Stomach (tissue), 9 donors: ENCODE measurements around the gene SNAPIN. TPM values are rescaled to one million over a fixed set of nuclear protein-coding genes. Genes with fewer than 3 reads are reported as not detected.

Source experiments
- DNase-seq, 2 donors: peaks; one replicate each; pipeline versions ENCODE4 v3.0.0 to v3.0.0-alpha.2; 2013 to 2019
- H3K27ac ChIP-seq, 5 donors: fragments of 200-600 bp in 4 of 5; sonication (generic) in 4 of 5; one replicate each; pipeline ENCODE4 v1.5.1; 2013 to 2019; ENCODE audit warnings: mild to moderate bottlenecking in 1 of 5, moderate library complexity in 1 of 5
- H3K27me3 ChIP-seq, 3 donors: fragments of 200-600 bp; sonication (generic); one replicate each; pipeline ENCODE4 v1.5.1; 2017 to 2019; ENCODE audit warnings: mixed run types in 1 of 3
- H3K36me3 ChIP-seq, 4 donors: fragments of 200-600 bp; sonication (generic); 1 replicate in 3 of 4; 2 replicates in 1 of 4; pipeline ENCODE4 v1.5.1; 2016 to 2019
- H3K4me1 ChIP-seq, 4 donors: fragments of 200-600 bp; sonication (generic); one replicate each; pipeline ENCODE4 v1.5.1; 2016 to 2019
- H3K4me3 ChIP-seq, 4 donors: fragments of 200-600 bp; sonication (generic) in 3 of 4; one replicate each; pipeline ENCODE4 v1.5.1; 2016 to 2019; ENCODE audit warnings: mild to moderate bottlenecking in 1 of 4
- H3K9me3 ChIP-seq, 4 donors: fragments of 200-600 bp; sonication (generic); one replicate each; pipeline ENCODE4 v1.5.1; 2016 to 2019
- CTCF ChIP-seq, 7 experiments: fragments of 450-650 bp in 4 of 7; fragments of 200-600 bp in 3 of 7; sonication (generic) in 3 of 7; IDR thresholded peaks; one replicate each; pipeline ENCODE4 v1.5.1; 2016 to 2019; ENCODE audit warnings: antibody characterized with exemption in 7 of 7, control low read depth in 2 of 7, mild to moderate bottlenecking in 1 of 7
- EP300 ChIP-seq: sonication (generic); formaldehyde crosslinking; IDR thresholded peaks from one replicate; pipeline ENCODE4 v1.6.1; 2017; ENCODE audit warnings: antibody characterized with exemption
- POLR2A ChIP-seq, 4 donors: fragments of 450-650 bp; IDR thresholded peaks; one replicate each; pipeline ENCODE4 v1.6.1; 2016; ENCODE audit warnings: antibody characterized with exemption in 4 of 4, control low read depth in 2 of 4, mild to moderate bottlenecking in 1 of 4, moderate library complexity in 1 of 4
- POLR2AphosphoS5 ChIP-seq, 3 donors: sonication (generic); formaldehyde crosslinking; IDR thresholded peaks; one replicate each; pipeline ENCODE4 v1.6.1; 2016; ENCODE audit warnings: antibody characterized with exemption in 3 of 3
- WGBS, 5 donors: extraction: QIAGEN DNeasy Blood & Tissue Kit in 3 of 5; methylation state at CpG; one replicate each; pipeline versions ENCODE4 v1.1.5 to v1.1.7; 2013 to 2018; 5-methylcytosine and 5-hydroxymethylcytosine counted together
- intact Hi-C: fragments of 100-400 bp; cut with DNase I; formaldehyde crosslinking; loops from one replicate; pipeline ENCODE4 v1.15.1; 2023; ENCODE audit warnings: low total_unique reads
- polyA plus RNA-seq, 3 donors: library from polyadenylated mRNA; stranded (reverse); fragments of 200-250 nt; gene quantifications; one replicate each; pipeline ENCODE4 v1.2.3, GENCODE V29; 2013
- total RNA-seq, 5 donors: library from RNA; depleted of rRNA; stranded (reverse); fragments of >200 nt; gene quantifications; one replicate each; pipeline versions ENCODE4 v1.1.0 to v1.2.3, GENCODE V29; 2014 to 2016
- donor health status: healthy with polysubstance abuse.
- donor health status: Bipolar disorder and iron deficiency.
- donor health status: healthy.

SNAPIN gene
- total and polyA plus RNA-seq, 8 donors: 14.9 to 82.9 (median 29.4) TPM

GRCh38 chr1:153619171-153619570 lies 39.3 kb upstream of the SNAPIN start:
- no peak overlapping the region for H3K4me3 ChIP-seq
- no peaks in the 10 kb centered on the region for H3K9me3 ChIP-seq
- no peak overlapping the region for H3K27ac ChIP-seq
- peaks cover 0 to 43% (median 19%) of the 10 kb centered on the region in 4 donors for H3K36me3 ChIP-seq
- DNase-seq: no peak
- intact Hi-C loops: no loop called here
- peaks cover 23 to 50% (median 37%) of the 10 kb centered on the region in 4 donors for H3K4me1 ChIP-seq
- TF ChIP-seq EP300 (no peak), POLR2AphosphoS5 (IDR thresholded peaks at IDR 0.05) (no peak), CTCF (IDR thresholded peaks at IDR 0.05) (no peak), POLR2A (IDR thresholded peaks at IDR 0.05) (no peak)
- WGBS, 5 donors: 89 to 91% (median 90%) methylated on average over 6 of the region's 6 CpGs
- H3K27me3 ChIP-seq: no peaks in the 10 kb centered on the region

- Histone ChIP-seq H3K27me3 (no peaks in the 10 kb centered on the region), H3K9me3 (no peaks in the 10 kb centered on the region), H3K4me3 (no peak overlapping the region), H3K27ac (no peak overlapping the region), H3K36me3 (peaks cover 0 to 41% (median 24%) of the 10 kb centered on the region in 4 donors), H3K4me1 (peaks cover 21 to 52% (median 36%) of the 10 kb centered on the region in 4 donors)
- WGBS, 5 donors: 80 to 89% (median 86%) methylated on average over 7 of the region's 7 CpGs
- TF ChIP-seq POLR2A (IDR thresholded peaks at IDR 0.05): no peak
- TF ChIP-seq POLR2AphosphoS5 (IDR thresholded peaks at IDR 0.05): no peak
- no peak for TF ChIP-seq CTCF (IDR thresholded peaks at IDR 0.05)
- TF ChIP-seq EP300: no peak
- DNase-seq: no peak
- intact Hi-C loops: no loop called here
Observed at GRCh38 chr1:153623101-153623500, 35.4 kb upstream of the SNAPIN start.

- TF ChIP-seq EP300: no peak
- no peak for TF ChIP-seq POLR2A (IDR thresholded peaks at IDR 0.05)
- no peak for TF ChIP-seq CTCF (IDR thresholded peaks at IDR 0.05)
- TF ChIP-seq POLR2AphosphoS5 (IDR thresholded peaks at IDR 0.05): no peak
- intact Hi-C loops: no loop called here
- H3K4me3 ChIP-seq: peak overlapping the region in 1 of 4 donors; percentile 54
- DNase-seq: no peak
- peaks cover 21 to 58% (median 39%) of the 10 kb centered on the region in 4 donors for H3K4me1 ChIP-seq
- peak overlapping the region in 2 of 5 donors; percentile 87 to 90 for H3K27ac ChIP-seq
- H3K36me3 ChIP-seq: peaks cover 0 to 29% (median 13%) of the 10 kb centered on the region in 4 donors
- no peaks in the 10 kb centered on the region for H3K9me3 ChIP-seq
- H3K27me3 ChIP-seq: no peaks in the 10 kb centered on the region
- 81 to 95% (median 93%) methylated on average over 10 of the region's 10 CpGs for WGBS, 5 donors
Observed at GRCh38 chr1:153624965-153625611, 33.4 kb upstream of the SNAPIN start.

GRCh38 chr1:153626477-153626903 lies 32.0 kb upstream of the SNAPIN start:
- no peaks in the 10 kb centered on the region for H3K27me3 ChIP-seq
- H3K4me3 ChIP-seq: peak overlapping the region; percentile 41 to 59 (median 51)
- 46 to 68% (median 61%) methylated on average over 3 of the region's 3 CpGs for WGBS, 5 donors
- peak in 1 of 2 donors; percentile 7 for DNase-seq
- no peaks in the 10 kb centered on the region for H3K9me3 ChIP-seq
- peaks cover 0 to 24% (median 11%) of the 10 kb centered on the region in 4 donors for H3K36me3 ChIP-seq
- no peak for TF ChIP-seq CTCF (IDR thresholded peaks at IDR 0.05)
- no peak for TF ChIP-seq POLR2AphosphoS5 (IDR thresholded peaks at IDR 0.05)
- no peak for TF ChIP-seq POLR2A (IDR thresholded peaks at IDR 0.05)
- no peak for TF ChIP-seq EP300
- H3K27ac ChIP-seq: peak overlapping the region; percentile 76 to 90 (median 88)
- peaks cover 21 to 62% (median 39%) of the 10 kb centered on the region in 4 donors for H3K4me1 ChIP-seq
- intact Hi-C loops: no loop called here
